Measurements from ENCODE around the gene ADAMTS10. TPM values are rescaled to one million over a fixed set of nuclear protein-coding genes. Genes with fewer than 3 reads are reported as not detected.
"Not testable (repeated sequence)": the region's sequence is repeated elsewhere in the genome, so short reads cannot be mapped to it uniquely, and the experiment has no call there.

Gene ADAMTS10
- total and polyA plus RNA-seq, 2 of the 8 experiments (the other 6 are each of a cell fraction or from before 2014, with no cell fraction given) = 6.9 to 17.4 TPM

GRCh38 chr19:8574619-8574922 lies 35.9 kb downstream of the ADAMTS10 start:
- H3K18ac ChIP-seq (ENCODE audit: extremely low read depth, low read length); H3K79me1 ChIP-seq (ENCODE audit: low read depth, low read length); H3K36me3 ChIP-seq (ENCODE audit: control insufficient read depth in 2 of 4, insufficient read depth in 4 of 4, low read length in 3 of 4); H3K9ac ChIP-seq (replicated peaks in 1 of 4; ENCODE audit: extremely low read depth in 1 of 4, low read depth in 3 of 4, low read length in 3 of 4); H3K27me3 ChIP-seq (replicated peaks in 1 of 4; ENCODE audit: control insufficient read depth in 3 of 4, extremely low read depth in 1 of 4, insufficient read depth in 3 of 4, low read length in 3 of 4); H3K4me3 ChIP-seq (ENCODE audit: extremely low read depth in 1 of 4, insufficient read depth in 2 of 4, low read depth in 3 of 4, low read length in 4 of 4); H3K79me2 ChIP-seq (ENCODE audit: control insufficient read depth in 1 of 2, insufficient read depth in 2 of 2, low read length in 2 of 2); H4K91ac ChIP-seq (replicated peaks; ENCODE audit: insufficient read length, low read length); H2BK15ac ChIP-seq (ENCODE audit: low read length); H4K20me1 ChIP-seq (replicated peaks in 1 of 2; ENCODE audit: control insufficient read depth in 1 of 2, insufficient read depth in 2 of 2, low read length in 2 of 2); H2BK20ac ChIP-seq (ENCODE audit: low read length); H3K23ac ChIP-seq (ENCODE audit: insufficient read length); H3K23me2 ChIP-seq (ENCODE audit: low read depth, low read length); H2BK12ac ChIP-seq (ENCODE audit: low read depth, low read length); H2AFZ ChIP-seq (ENCODE audit: low read length); DNase-seq (ENCODE audit: low read depth in 1 of 2, low spot score in 2 of 2); FAIRE-seq; H4K5ac ChIP-seq (ENCODE audit: insufficient read length, low read depth, low read length); H3K9me3 ChIP-seq (ENCODE audit: insufficient read depth in 2 of 2, low read depth in 1 of 2, low read length in 1 of 2); H3K14ac ChIP-seq (ENCODE audit: insufficient read length); H3K4me1 ChIP-seq (replicated peaks in 1 of 4; ENCODE audit: control insufficient read depth in 3 of 4, insufficient read depth in 4 of 4, low read length in 3 of 4); H4K8ac ChIP-seq (ENCODE audit: extremely low read depth, insufficient read depth, low read length); H3K4ac ChIP-seq (replicated peaks; ENCODE audit: insufficient read length, low read depth, low read length); H3K27ac ChIP-seq (ENCODE audit: low read depth, low read length); POLR2A ChIA-PET (ENCODE audit: partially characterized antibody); H2AK5ac ChIP-seq (ENCODE audit: low read depth, low read length); H3K4me2 ChIP-seq (ENCODE audit: insufficient read depth in 1 of 2, low read depth in 2 of 2, low read length in 2 of 2); H3K56ac ChIP-seq (replicated peaks; ENCODE audit: insufficient read length, low read depth, low read length); H2BK120ac ChIP-seq (replicated peaks; ENCODE audit: low read depth, low read length); H2BK5ac ChIP-seq (ENCODE audit: low read depth, low read length): not testable (repeated sequence)
- WGBS, 2 experiments (ENCODE audit: extremely low coverage in 1 of 2, insufficient coverage in 1 of 2, insufficient read length in 1 of 2, insufficient replicate concordance in 2 of 2, low coverage in 1 of 2, low lambda C conversion rate in 2 of 2, missing lambda C conversion rate in 1 of 2) = 96% methylated on average over 7 of the region's 7 CpGs; no CpG with 5 or more reads in 1 of the 2 experiments
- CTCF ChIA-PET (ENCODE audit: partially characterized antibody) = interaction anchor here (0.9 to 6.8 kb wide), 2 partner anchors 12 to 14 kb away, joined by 3 to 68 read pairs; no protein-coding TSS in a partner anchor
